HepG2 (cell line): ENCODE measurements around the gene ANKRD39. TPM values are rescaled to one million over a fixed set of nuclear protein-coding genes. Genes with fewer than 3 reads are reported as not detected.

Source experiments
- ATAC-seq: fragments of 200-7000 bp; cut with Tn5 transposase; 3 replicates; pipeline ENCODE4 v1.9.1; 2020; ENCODE audit warnings: mild to moderate bottlenecking, moderate library complexity
- BruUV-seq: library from RNA; stranded (reverse); fragments of 400-500 nt; replicated peaks from 2 replicates; lab custom pipeline; 2021; lab: Mats Ljungman, UMichigan
- CTCF ChIA-PET: fragments of 300-600 bp; formaldehyde crosslinking; extraction: SDS; loops from one replicate; lab custom pipeline; 2021; ENCODE audit warnings: low total read pairs, inconsistent platforms, low intra/inter-chr PET ratio; lab: Yijun Ruan, JAX
- POLR2A ChIA-PET: fragments of 350-600 bp; sonication (Branson Sonifier 250); formaldehyde crosslinking; loops from one replicate; lab custom pipeline; 2020; ENCODE audit warnings: antibody characterized with exemption, inconsistent platforms; lab: Yijun Ruan, JAX
- DNase-seq: peaks from one replicate; pipeline ENCODE4 v3.0.0-alpha.2; 2015; ENCODE audit warnings: low spot score
- FAIRE-seq: peaks from 3 replicates; lab custom pipeline; 2011; peaks lifted over from hg19 to GRCh38; lab: Jason Lieb, UNC
- H2AFZ ChIP-seq: one replicate; pipeline ENCODE4 v1.6.1; 2011; ENCODE audit warnings: low read length, inconsistent platforms
- H3K27ac ChIP-seq: fragments of 300-600 bp; 3 replicates; pipeline ENCODE4 v1.8.0; 2011; ENCODE audit warnings: mixed run types, mild to moderate bottlenecking, mixed read lengths, low read length, inconsistent platforms; ENCODE audit not compliant: insufficient read depth; ENCODE audit errors: extremely low read length
- H3K27me3 ChIP-seq, 2 experiments: fragments of 200-600 bp in 1 of 2; 2 replicates in 1 of 2; 3 replicates in 1 of 2; pipeline versions ENCODE4 v1.6.0 to v1.8.0; 2011; ENCODE audit warnings: low read length in 2 of 2, mild to moderate bottlenecking in 2 of 2, moderate library complexity in 2 of 2, inconsistent platforms in 1 of 2; ENCODE audit not compliant: insufficient read depth in 2 of 2, control insufficient read depth in 1 of 2
- H3K36me3 ChIP-seq, 2 experiments: fragments of 200-600 bp in 1 of 2; replicated peaks in 1 of 2; 2 replicates in 1 of 2; 3 replicates in 1 of 2; pipeline versions ENCODE4 v1.5.1 to v1.8.0; 2011; ENCODE audit warnings: low read length in 2 of 2, inconsistent platforms in 1 of 2; ENCODE audit not compliant: insufficient read depth in 2 of 2, control insufficient read depth in 1 of 2
- H3K4me1 ChIP-seq: 2 replicates; pipeline ENCODE4 v1.5.1; 2012; ENCODE audit warnings: low read length, inconsistent platforms; ENCODE audit not compliant: insufficient read depth
- H3K4me2 ChIP-seq: 2 replicates; pipeline ENCODE4 v1.6.0; 2011; ENCODE audit warnings: low read depth, low read length, inconsistent platforms
- H3K4me3 ChIP-seq, 3 experiments: fragments of 200-600 bp in 1 of 3; sonication (generic), shearing (Covaris generic) in 1 of 3; replicated peaks in 1 of 3; 2 replicates each; pipeline ENCODE4 v1.5.1; 2011 to 2016; ENCODE audit warnings: low read length in 3 of 3, inconsistent platforms in 2 of 3, low read depth in 2 of 3, mild to moderate bottlenecking in 2 of 3, control low read depth in 1 of 3, mixed read lengths in 1 of 3; ENCODE audit not compliant: insufficient read depth in 1 of 3
- H3K79me2 ChIP-seq: one replicate; pipeline ENCODE4 v1.6.1; 2011; ENCODE audit warnings: low read length, inconsistent platforms; ENCODE audit not compliant: insufficient read depth
- H3K9ac ChIP-seq: 2 replicates; pipeline ENCODE4 v1.6.0; 2011; ENCODE audit warnings: mild to moderate bottlenecking, low read depth, low read length, inconsistent platforms; ENCODE audit not compliant: insufficient read depth
- H3K9me3 ChIP-seq: 2 replicates; pipeline ENCODE4 v1.5.1; 2012; ENCODE audit warnings: mild to moderate bottlenecking, low read length
- H4K20me1 ChIP-seq: 2 replicates; pipeline ENCODE4 v1.6.0; 2011; ENCODE audit warnings: inconsistent platforms, mild to moderate bottlenecking, low read length, moderate library complexity; ENCODE audit not compliant: insufficient read depth
- AGO2 ChIP-seq: fragments of 200-400 bp; formaldehyde crosslinking; optimal IDR thresholded peaks from 2 replicates; pipeline ENCODE3; 2017; ENCODE audit warnings: mild to moderate bottlenecking, low read depth, low read length, moderate library complexity
- HNRNPH1 ChIP-seq: fragments of 200-400 bp; formaldehyde crosslinking; optimal IDR thresholded peaks from 2 replicates; pipeline ENCODE3; 2017; ENCODE audit warnings: mild to moderate bottlenecking, low read depth, low read length
- KDM4B ChIP-seq: sonication (generic); formaldehyde crosslinking; IDR thresholded peaks from 2 replicates; pipeline ENCODE4 v1.4.0; 2020; ENCODE audit warnings: missing genetic modification reagents
- NR3C1 ChIP-seq: sonication (generic); formaldehyde crosslinking; IDR thresholded peaks from 2 replicates; pipeline ENCODE4 v1.4.0; 2020; ENCODE audit warnings: missing genetic modification reagents
- POLR2A ChIP-seq, 2 experiments: IDR thresholded peaks; 2 replicates each; pipeline ENCODE4 v1.6.1; 2011; ENCODE audit warnings: low read depth in 2 of 2, low read length in 2 of 2, mild to moderate bottlenecking in 1 of 2, moderate library complexity in 1 of 2; ENCODE audit not compliant: insufficient read depth in 1 of 2
- RAD21 ChIP-seq: fragments of 450-650 bp; formaldehyde crosslinking; IDR thresholded peaks from 2 replicates; pipeline ENCODE4 v1.5.0; 2020; ENCODE audit warnings: mild to moderate bottlenecking
- SRSF1 ChIP-seq: fragments of 200-400 bp; formaldehyde crosslinking; optimal IDR thresholded peaks from 2 replicates; pipeline ENCODE3; 2017; ENCODE audit warnings: mild to moderate bottlenecking, low read depth, low read length, moderate library complexity
- WGBS: methylation state at CpG from one replicate; pipeline ENCODE4 v1.1.6; 2017; ENCODE audit warnings: low lambda C conversion rate; 5-methylcytosine and 5-hydroxymethylcytosine counted together
- in situ Hi-C: cut with HindIII; loops from 2 replicates; pipeline ENCODE4 v1.10.0; 2017; ENCODE audit warnings: low pct_unique_long_range_greater_than_20kb; ENCODE audit not compliant: extremely low pct_ligation_motif_present
- intact Hi-C: fragments of 100-400 bp; cut with micrococcal nuclease; formaldehyde crosslinking; loops from one replicate; pipeline ENCODE4 v1.10.0; 2022; ENCODE audit not compliant: unreplicated experiment
- polyA plus RNA-seq, 8 experiments: library from polyadenylated mRNA; depleted of rRNA in 3 of 8; stranded (reverse) in 7 of 8; unstranded in 1 of 8; fragments of >200 nt; fragmentation: Illumina TruSeq in 4 of 8; extraction: Trizol in 4 of 8; gene quantifications; 2 replicates each; pipeline versions ENCODE4 v1.2.1 to v1.2.3, GENCODE V29; 2011 to 2016; ENCODE audit warnings: low read depth in 4 of 8, missing spikeins in 1 of 8, mixed read lengths in 1 of 8; ENCODE audit not compliant: insufficient read depth in 1 of 8
- total RNA-seq, 5 experiments: library from RNA; depleted of rRNA; stranded (reverse); fragments of >200 nt; fragmentation: Illumina TruSeq; extraction: Trizol; gene quantifications; 2 replicates each; pipeline ENCODE4 v1.2.3, GENCODE V29; 2016; ENCODE audit warnings: low read depth in 1 of 5

Gene ANKRD39
- total and polyA plus RNA-seq, 2 of the 13 experiments (the other 11 are each of a cell fraction or from before 2014, with no cell fraction given), result 23.2 to 24.8 TPM

DNA sequence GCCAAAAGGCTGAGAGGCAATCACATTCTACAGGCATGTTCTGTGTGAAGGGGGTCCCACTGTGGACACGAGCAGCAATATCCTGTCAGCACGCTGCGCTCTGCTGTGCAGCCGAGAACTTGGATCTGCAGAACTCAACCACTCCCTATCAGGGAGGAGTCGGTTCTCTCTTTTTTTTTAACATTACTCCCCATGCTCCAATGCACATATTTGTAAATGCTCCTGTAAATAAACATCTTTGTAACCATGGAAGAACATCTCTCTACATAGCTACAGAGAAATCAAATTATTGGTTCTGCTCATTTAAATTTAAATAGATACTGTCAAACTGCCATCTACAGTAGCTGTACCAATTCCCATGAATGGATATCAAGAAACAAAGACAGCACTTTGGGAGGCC, 11.0 kb downstream of the ANKRD39 start:
- DNase-seq, result no peak
- no peak for ATAC-seq
- no peak overlapping the region for H2AFZ ChIP-seq
- ChIA-PET POLR2A (interaction anchor here (3.3 kb wide), 1 partner anchor 11 kb away, joined by 16 read pairs; the partner anchor contains the start of gene ANKRD39), CTCF (no interaction called here)
- intact Hi-C loops (no loop called here), in situ Hi-C loops (no loop called here)
- no peak overlapping the region for H3K9ac ChIP-seq
- BruUV-seq, result no TSS peak
- peaks cover 14% of the 10 kb centered on the region for H3K4me1 ChIP-seq
- H3K9me3 ChIP-seq, result no peaks in the 10 kb centered on the region
- no peaks in the 10 kb centered on the region for H3K79me2 ChIP-seq
- H4K20me1 ChIP-seq, result no peaks in the 10 kb centered on the region
- TF ChIP-seq KDM4B (CRISPR knock-in tag) (no peak), RAD21 (CRISPR knock-in tag) (no peak), NR3C1 (CRISPR knock-in tag) (no peak)
- no peak overlapping the region for H3K27ac ChIP-seq
- H3K36me3 ChIP-seq, result peaks cover 8 to 26% of the 10 kb centered on the region in 2 experiments
- H3K4me3 ChIP-seq, result no peak overlapping the region
- H3K4me2 ChIP-seq, result no peak overlapping the region
- no peaks in the 10 kb centered on the region for H3K27me3 ChIP-seq
- FAIRE-seq, result no peak
- whole genome bisulfite sequencing, result over 99% methylated on average over 5 of the region's 5 CpGs

DNA sequence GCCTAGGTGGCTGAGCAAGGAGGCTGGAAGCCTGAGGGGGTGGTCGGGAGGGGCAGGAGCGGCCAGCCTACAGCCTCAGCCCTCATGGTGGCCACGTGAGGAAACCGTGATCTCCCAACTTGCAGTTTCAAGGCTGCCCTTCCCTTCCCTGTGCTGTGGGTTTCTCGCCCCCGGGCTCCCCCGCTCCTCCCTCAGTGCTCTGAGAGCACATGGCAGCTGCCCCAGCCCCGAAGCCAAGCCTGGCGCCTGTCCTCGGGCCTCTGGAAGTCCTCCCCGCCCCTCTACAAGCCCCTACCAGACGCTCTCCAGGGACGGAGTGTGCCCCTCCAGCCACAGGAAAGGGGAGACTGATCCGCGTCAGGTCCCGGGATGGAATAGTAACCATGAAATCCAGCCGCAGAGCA, 13.4 kb downstream of the ANKRD39 start:
- DNase-seq (no peak), ATAC-seq (no peak), FAIRE-seq (no peak)
- 93% methylated on average over 17 of the region's 17 CpGs for WGBS
- no peak overlapping the region for H3K4me2 ChIP-seq
- H3K4me1 ChIP-seq, result peaks cover 14% of the 10 kb centered on the region
- in situ Hi-C loops, result no loop called here
- H3K9ac ChIP-seq, result no peak overlapping the region
- H4K20me1 ChIP-seq, result no peaks in the 10 kb centered on the region
- H2AFZ ChIP-seq, result no peak overlapping the region
- no peak overlapping the region for H3K27ac ChIP-seq
- H3K9me3 ChIP-seq, result no peaks in the 10 kb centered on the region
- no peaks in the 10 kb centered on the region for H3K79me2 ChIP-seq
- ChIA-PET CTCF (no interaction called here), POLR2A (interaction anchor here (0.9 kb wide), 1 partner anchor 24 kb away, joined by 4 read pairs; no protein-coding TSS in a partner anchor)
- H3K4me3 ChIP-seq, result no peak overlapping the region
- H3K27me3 ChIP-seq, result no peaks in the 10 kb centered on the region
- intact Hi-C loops, result no loop called here
- TF ChIP-seq AGO2, result peak; percentile 75
- TF ChIP-seq NR3C1 (CRISPR knock-in tag), result no peak
- TF ChIP-seq SRSF1, result no peak
- TF ChIP-seq HNRNPH1, result no peak
- TF ChIP-seq POLR2A (IDR thresholded peaks at IDR 0.05; ENCODE audit: insufficient read depth in 1 of 2, low read depth in 2 of 2, low read length in 2 of 2), result 0 out of 4 replicates have a peak, but pooled peaks of 1 of the 2 experiments have one; percentile 30
- H3K36me3 ChIP-seq, result peaks cover 5 to 7% of the 10 kb centered on the region in 2 experiments; a peak in 4 of 5 replicates
- no TSS peak for BruUV-seq
